ENCODE data around the gene F2RL1.
A peak's percentile ranks its signal among the peaks of the same experiment; 100 is the strongest.
"Not testable (repeated sequence)": the region's sequence is repeated elsewhere in the genome, so short reads cannot be mapped to it uniquely, and the experiment has no call there.

Gene F2RL1

GRCh38 chr5:76818844-76819831 is at the start of gene F2RL1:
F2RL1 (plus strand) TSS chr5:76819030; CDS start chr5:76819183, 153 bp downstream.
- peak; percentile 67 for DNase-seq

- DNase-seq = not testable (repeated sequence)
Measured at GRCh38 chr5:76771041-76771440, 47.8 kb upstream of the F2RL1 start.

GRCh38 chr5:76771705-76772405 is 47.0 kb upstream of the F2RL1 start:
- no peak for DNase-seq

DNA sequence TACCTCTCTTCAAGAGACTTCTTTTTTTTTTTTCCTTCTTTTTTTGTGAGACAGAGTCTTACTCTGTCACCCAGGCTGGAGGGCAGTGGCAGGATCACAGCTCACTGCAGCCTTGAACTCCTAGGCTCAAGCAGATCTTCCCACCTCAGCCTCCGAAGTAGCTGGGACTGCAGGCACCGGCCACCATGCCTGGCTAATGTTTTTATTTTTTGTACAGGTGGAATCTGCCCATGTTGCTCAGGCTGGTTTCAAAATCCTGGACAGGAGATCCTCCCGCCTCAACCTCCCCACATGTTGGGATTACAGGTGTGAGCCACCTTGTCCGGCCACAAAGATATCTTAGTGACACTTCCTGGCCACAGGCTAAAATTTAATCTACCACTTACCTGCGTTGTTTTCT is 42.9 kb upstream of the F2RL1 start:
- no peak for DNase-seq

GRCh38 chr5:76776391-76776790 is 42.4 kb upstream of the F2RL1 start:
- no peak for DNase-seq

DNA sequence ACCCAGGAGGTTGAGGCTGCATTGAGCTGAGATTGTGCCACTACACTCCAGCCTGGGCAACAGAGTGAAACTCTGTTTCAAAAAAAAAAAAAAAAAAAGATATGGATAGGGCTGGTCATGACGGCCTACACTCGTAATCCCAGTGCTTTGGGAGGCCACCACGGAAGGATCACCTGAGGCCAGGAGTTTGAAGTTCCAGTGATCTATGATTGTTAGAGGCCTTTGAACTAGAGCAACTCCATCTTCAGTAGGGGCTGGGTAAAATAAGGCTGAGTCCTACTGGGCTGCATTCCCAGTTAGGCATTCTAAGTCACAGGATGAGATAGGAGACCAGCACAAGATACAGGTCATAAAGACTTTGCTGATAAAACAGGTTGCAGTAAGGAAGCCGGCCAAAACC is 38.2 kb upstream of the F2RL1 start:
- not testable (repeated sequence) for DNase-seq

GRCh38 chr5:76781775-76782174 is 37.1 kb upstream of the F2RL1 start:
- DNase-seq = no peak

GRCh38 chr5:76782444-76782843 is 36.4 kb upstream of the F2RL1 start:
- no peak for DNase-seq

- DNase-seq = no peak
Measured at GRCh38 chr5:76787237-76787636, 31.6 kb upstream of the F2RL1 start.

GRCh38 chr5:76788362-76788761 is 30.5 kb upstream of the F2RL1 start:
- no peak for DNase-seq

- DNase-seq = not testable (repeated sequence)
Measured at GRCh38 chr5:76789275-76789674, 29.6 kb upstream of the F2RL1 start.

GRCh38 chr5:76789991-76790581 is 28.7 kb upstream of the F2RL1 start:
- DNase-seq = no peak

DNA sequence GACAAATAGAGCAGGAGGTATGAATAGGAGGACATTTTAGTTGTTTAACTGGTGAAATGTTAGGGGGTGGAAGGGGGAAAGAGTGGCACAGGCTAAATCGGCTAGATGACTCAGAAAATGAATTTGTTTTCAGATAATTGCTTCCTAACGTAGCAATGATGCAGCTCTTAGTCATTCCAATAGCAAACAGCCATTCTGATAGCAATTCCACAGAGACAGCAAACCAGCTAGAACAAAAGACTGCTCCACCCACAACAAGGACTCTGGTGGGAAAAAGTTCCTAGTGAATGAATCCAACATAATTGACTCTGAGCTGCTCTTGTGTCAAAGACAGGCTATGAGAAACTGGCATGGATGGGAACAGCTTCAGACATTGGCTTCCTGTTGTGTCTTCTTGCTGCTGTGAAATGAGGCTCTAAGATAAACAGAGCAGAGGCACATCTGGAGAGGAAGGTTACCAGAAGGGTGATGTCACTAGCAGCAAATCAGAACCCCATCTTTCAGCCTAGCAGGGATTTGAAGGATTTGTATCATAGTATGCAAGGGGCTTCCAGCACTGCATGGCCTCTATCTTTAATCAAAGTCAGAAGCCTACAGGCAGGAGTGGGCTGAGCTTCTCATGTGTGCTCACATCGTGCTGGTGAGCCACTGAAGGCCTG is 28.1 kb upstream of the F2RL1 start:
- DNase-seq = peak; percentile 15

- DNase-seq = no peak
Measured at GRCh38 chr5:76791461-76791860, 27.4 kb upstream of the F2RL1 start.

- DNase-seq = no peak
Measured at GRCh38 chr5:76794871-76795270, 24.0 kb upstream of the F2RL1 start.

DNA sequence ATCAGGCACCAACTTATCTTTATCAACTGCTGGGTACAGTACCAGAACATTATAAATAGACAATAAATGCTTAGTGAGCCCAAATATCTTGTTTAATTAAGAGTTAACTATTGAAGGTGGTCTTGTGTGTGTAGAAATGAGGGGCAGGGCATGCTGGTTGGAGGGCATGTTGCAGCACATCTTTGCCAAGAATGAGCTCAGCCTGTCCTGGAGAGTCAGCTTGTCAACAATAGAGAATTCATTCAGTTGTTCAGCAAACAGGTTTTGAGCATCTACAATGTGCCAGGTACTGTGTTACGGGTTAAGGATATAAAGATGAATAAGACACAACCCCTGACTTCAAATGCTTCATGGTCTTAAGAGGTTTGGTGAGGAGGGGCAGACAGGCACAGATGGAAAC is 19.2 kb upstream of the F2RL1 start:
- no peak for DNase-seq

DNA sequence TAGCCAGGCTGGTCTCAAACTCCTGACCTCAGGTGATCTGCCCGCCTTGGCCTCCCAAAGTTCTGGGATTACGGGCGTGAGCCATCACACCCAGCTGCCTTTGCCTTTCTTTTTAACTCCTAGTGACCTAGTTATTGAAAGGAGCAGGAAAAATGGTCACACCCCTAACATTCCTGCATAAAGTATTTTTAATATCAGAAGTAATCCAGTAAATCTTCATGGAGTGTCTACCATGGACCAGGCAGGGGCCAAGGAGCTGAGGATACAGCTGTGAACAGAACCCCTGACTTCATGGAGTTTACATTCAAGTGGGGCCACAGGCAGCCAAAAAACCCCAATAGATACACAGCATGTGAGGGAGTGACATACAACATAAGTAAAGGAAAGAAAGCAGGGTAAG is 18.3 kb upstream of the F2RL1 start:
- no peak for DNase-seq

GRCh38 chr5:76801159-76801802 is 17.5 kb upstream of the F2RL1 start:
- DNase-seq = no peak

- no peak for DNase-seq
Measured at GRCh38 chr5:76801803-76802195, 17.0 kb upstream of the F2RL1 start.

DNA sequence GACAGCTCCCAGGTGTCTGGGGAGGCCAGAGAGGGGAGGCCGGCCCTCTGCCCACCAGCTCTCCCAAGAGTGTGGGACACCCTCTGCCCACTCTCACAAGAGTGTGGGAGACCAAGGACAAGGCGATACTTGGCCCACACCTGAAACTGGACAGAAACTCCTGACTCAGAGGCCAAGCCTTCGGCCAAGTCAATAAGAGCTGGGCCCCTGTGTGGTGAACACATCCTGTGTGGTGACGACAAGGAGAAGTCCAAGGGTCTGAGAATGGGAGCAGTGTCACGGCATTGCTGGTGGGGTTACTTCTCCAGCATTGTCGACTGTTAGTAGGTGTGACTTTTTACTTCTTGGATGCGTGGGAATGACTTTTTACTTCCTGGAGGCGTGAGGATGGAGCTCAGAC is 14.6 kb upstream of the F2RL1 start:
- no peak for DNase-seq

- DNase-seq = no peak
Measured at GRCh38 chr5:76805821-76806505, 12.9 kb upstream of the F2RL1 start.

DNA sequence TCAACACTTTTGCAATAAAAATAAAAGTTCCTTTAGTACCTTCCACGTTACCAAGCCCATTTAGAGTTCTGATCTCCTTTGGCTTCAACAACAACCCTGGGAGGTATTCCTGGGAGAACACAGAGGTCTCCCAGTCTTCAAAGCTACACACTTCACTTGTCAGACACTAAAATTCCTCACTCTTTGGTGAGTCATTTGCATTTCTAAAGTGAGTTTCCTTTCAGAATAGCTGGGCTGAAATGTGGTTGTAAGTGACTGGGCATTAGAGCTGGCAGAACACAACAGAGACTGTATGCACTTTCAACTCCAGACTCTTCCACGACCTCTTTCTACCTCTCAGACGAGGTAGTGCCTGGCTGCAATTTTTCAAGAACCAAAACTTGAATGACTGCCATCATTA is 11.5 kb upstream of the F2RL1 start:
- DNase-seq = no peak
